NT2/D1 (cell line): ENCODE measurements around the gene ITPKA.

Source experiments
- DNase-seq: peaks from one replicate; pipeline ENCODE4 v3.0.0-alpha.2; 2011; ENCODE audit warnings: low read depth, low spot score
- H3K27me3 ChIP-seq: 2 replicates; pipeline ENCODE4 v1.6.0; 2011; ENCODE audit warnings: mild to moderate bottlenecking; ENCODE audit not compliant: insufficient read length, insufficient read depth
- H3K36me3 ChIP-seq: 2 replicates; pipeline ENCODE4 v1.6.1; 2011; ENCODE audit warnings: mild to moderate bottlenecking, low read length, mixed read lengths; ENCODE audit not compliant: insufficient read depth, insufficient read length
- H3K4me1 ChIP-seq: 2 replicates; pipeline ENCODE4 v1.5.1; 2011; ENCODE audit not compliant: insufficient read depth, insufficient read length
- H3K4me3 ChIP-seq: 2 replicates; pipeline ENCODE4 v1.5.1; 2011; ENCODE audit warnings: low read depth; ENCODE audit not compliant: insufficient read length
- H3K9ac ChIP-seq: 2 replicates; pipeline ENCODE4 v1.6.0; 2011; ENCODE audit warnings: low read depth; ENCODE audit not compliant: insufficient read length
- H3K9me3 ChIP-seq: 2 replicates; pipeline ENCODE4 v1.5.1; 2011; ENCODE audit warnings: mild to moderate bottlenecking, low read length; ENCODE audit not compliant: insufficient read depth
- SUZ12 ChIP-seq: IDR thresholded peaks from 2 replicates; pipeline ENCODE4 v1.6.1; 2011; ENCODE audit not compliant: insufficient read length, insufficient read depth; ENCODE audit errors: extremely low read depth
- YY1 ChIP-seq: IDR thresholded peaks from 2 replicates; pipeline ENCODE4 v1.6.1; 2011; ENCODE audit not compliant: insufficient read length, insufficient read depth
- ZNF274 ChIP-seq: IDR thresholded peaks from 2 replicates; pipeline ENCODE4 v1.6.1; 2011; ENCODE audit warnings: mild to moderate bottlenecking, low read depth, low read length

The ITPKA gene

DNA sequence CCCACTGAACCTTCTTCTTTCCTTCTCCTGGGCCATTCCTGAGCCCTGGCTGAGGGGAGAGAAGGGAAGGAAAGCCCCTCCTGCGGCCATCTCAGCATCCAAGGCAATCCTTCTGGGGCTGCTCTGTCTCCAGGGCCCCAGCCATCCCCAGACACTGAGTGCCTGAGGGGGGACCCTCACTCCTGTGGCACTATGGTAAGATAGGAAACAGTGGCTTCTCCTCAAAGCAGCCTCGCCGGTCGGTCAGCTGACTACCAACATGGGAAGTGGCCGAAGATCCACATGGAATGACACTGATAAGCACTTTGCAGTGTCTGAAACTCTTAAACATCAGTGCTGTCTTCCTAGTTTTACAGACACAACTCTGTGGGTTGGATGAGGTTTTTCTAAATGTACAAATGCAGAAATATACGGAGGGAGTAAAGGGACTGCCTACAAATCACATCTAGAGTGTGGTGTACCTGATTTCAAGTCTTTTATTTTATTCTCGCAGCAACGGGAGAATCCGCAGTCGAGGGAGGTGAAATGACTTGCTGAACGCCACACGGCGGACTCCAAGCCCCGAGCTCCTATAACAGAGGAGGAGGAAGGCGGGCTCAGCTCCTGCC is 973 bp upstream of the ITPKA start:
- Histone ChIP-seq H3K9ac (peak overlapping the region; percentile 80), H3K36me3 (no peaks in the 10 kb centered on the region), H3K4me3 (peak overlapping the region; percentile 42), H3K9me3 (no peaks in the 10 kb centered on the region), H3K27me3 (peaks cover 62% of the 10 kb centered on the region), H3K4me1 (peaks cover 7% of the 10 kb centered on the region)
- DNase-seq, result no peak
- TF ChIP-seq SUZ12, result no peak
- no peak for TF ChIP-seq ZNF274
- TF ChIP-seq YY1, result no peak

DNA sequence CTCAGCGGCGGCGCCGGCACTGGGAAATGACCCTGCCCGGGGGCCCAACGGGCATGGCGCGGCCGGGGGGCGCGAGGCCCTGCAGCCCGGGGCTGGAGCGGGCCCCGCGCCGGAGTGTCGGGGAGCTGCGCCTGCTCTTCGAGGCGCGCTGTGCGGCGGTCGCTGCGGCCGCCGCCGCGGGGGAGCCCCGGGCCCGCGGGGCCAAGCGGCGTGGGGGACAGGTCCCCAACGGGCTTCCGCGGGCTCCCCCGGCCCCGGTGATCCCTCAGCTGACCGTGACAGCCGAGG is 172 bp downstream of the ITPKA start:
- H3K9ac ChIP-seq, result peak overlapping the region; percentile 56
- TF ChIP-seq SUZ12 (no peak), YY1 (no peak), ZNF274 (no peak)
- H3K4me1 ChIP-seq, result peaks cover 7% of the 10 kb centered on the region
- H3K27me3 ChIP-seq, result peaks cover 73% of the 10 kb centered on the region
- no peaks in the 10 kb centered on the region for H3K36me3 ChIP-seq
- no peak for DNase-seq
- H3K9me3 ChIP-seq, result no peaks in the 10 kb centered on the region
- H3K4me3 ChIP-seq, result peak overlapping the region; percentile 42

DNA sequence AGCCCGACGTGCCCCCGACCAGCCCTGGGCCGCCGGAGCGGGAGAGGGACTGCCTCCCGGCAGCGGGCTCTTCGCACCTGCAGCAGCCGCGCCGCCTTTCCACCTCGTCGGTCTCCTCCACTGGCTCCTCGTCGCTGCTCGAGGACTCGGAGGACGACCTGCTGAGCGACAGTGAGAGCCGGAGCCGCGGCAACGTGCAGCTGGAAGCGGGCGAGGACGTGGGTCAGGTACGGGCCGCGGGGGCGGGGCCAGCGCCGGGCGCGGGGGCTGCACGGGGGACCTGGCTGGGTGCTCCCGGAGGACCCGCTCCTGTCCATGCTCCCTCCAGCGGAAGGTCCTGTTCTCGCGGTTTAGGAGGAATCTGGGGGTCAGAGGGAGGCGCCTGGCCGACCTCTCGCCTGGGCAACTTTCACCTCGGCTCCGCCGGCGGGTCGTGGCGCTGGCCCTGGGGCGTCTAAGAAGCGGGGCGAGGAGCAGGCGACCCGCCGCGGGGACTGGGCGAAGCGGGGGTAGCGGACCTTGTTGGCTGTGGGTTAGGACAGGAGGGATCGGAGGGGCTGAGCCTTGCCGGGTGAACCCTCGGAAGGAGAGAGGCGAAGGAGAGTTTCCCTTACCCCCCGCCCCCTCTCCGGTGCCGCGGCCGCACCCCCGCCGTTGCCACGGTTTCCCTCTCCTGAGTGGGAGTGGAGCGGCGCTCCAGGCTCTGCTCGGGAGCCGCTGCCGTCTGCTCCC is 682 bp downstream of the ITPKA start:
- TF ChIP-seq ZNF274, result no peak
- TF ChIP-seq YY1, result no peak
- TF ChIP-seq SUZ12, result no peak
- Histone ChIP-seq H3K36me3 (no peaks in the 10 kb centered on the region), H3K27me3 (peaks cover 78% of the 10 kb centered on the region), H3K4me1 (peaks cover 7% of the 10 kb centered on the region), H3K4me3 (peak overlapping the region; percentile 42), H3K9me3 (no peaks in the 10 kb centered on the region), H3K9ac (peak overlapping the region; percentile 70)
- no peak for DNase-seq

DNA sequence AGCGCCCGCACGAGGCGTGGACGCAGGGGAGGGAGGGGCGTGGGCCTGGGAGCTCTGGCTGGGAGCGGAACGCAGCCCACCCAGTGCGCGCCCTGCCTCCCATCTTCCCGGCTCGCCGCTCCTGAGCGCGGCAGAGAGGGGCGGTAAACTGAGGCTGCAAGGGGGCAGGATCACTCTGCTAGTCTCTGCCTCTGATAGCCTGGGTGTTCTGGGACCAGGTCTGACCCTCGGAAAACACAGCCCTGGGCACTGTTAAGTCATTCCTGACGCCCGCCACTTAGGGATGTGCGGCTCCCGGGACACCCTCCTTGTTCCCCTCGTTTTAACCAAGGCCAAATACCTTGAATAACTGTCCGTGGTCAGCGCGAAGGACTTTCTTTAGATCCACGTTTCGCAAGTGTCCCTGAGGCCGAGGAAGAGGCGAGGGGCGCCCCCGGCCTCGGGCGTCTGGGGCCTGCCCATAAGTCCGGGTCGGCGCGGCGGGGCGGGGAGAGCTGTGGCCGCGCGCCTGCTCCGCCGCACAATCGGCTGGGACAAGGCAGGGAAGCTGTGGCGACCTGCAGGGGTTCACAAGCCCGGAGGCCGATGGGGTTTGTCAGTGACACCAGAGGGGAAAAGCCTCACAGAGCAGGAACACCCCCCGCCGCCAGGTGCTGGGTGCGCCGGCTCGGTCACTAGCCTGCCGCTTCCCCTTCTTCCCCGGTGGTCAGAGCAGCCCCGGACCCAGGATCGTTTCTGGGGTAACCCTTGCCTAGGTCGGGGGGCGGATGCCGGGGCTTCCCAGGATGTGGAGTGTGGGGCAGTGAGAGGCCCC is 1.5 kb downstream of the ITPKA start:
- Histone ChIP-seq H3K27me3 (peaks cover 86% of the 10 kb centered on the region), H3K36me3 (no peaks in the 10 kb centered on the region), H3K4me3 (peak overlapping the region; percentile 32), H3K9me3 (no peaks in the 10 kb centered on the region), H3K9ac (peak overlapping the region; percentile 74), H3K4me1 (peaks cover 7% of the 10 kb centered on the region)
- TF ChIP-seq SUZ12 (no peak), ZNF274 (no peak), YY1 (no peak)
- no peak for DNase-seq

DNA sequence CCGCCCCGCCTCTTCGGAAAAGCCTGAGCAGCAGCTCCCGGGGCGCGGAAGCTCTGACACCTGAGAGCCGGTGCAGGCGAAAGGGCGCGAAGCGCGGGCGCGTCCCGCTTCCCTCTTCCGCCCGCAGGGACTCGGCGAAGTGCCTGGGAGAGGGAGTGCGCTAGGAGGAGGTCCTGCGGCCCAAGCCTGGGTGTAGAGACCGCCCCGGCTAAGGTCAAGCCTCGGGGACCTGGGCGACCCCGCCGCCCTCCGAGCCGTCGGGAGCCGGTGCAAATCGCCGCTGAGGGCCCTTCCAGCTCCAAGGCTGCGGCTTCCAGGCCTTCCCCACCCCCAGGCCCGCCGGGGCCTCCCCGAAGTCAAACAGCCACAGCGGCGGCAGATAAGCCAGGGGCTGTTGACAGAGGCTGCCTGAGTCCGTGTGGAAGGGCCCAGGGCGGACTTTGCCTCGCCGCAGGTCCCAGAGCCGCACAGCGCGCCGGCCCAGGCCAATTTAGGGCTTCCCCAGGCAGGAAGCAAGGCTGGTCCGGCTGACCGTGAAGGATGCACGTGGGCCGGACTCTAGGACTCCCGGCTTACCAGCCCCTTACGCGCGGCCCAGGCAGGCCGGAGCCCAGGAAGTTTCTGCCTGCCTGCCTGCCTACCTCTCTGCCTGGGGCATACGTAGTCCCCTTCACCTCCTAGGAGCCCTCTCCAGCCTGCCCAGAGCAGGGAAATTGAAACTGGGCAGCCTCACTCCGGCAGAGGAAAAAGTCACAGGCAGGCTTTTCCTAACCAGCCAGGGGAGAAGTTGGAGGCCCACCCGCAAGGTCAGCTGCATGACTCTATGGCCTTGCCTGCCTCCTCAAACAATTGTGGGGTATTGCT is 2.3 kb downstream of the ITPKA start:
- peak overlapping the region; percentile 32 for H3K4me3 ChIP-seq
- peak overlapping the region; percentile 74 for H3K9ac ChIP-seq
- no peak for DNase-seq
- H3K4me1 ChIP-seq, result peaks cover 7% of the 10 kb centered on the region
- no peak for TF ChIP-seq SUZ12
- TF ChIP-seq ZNF274, result no peak
- TF ChIP-seq YY1, result no peak
- peaks cover 94% of the 10 kb centered on the region for H3K27me3 ChIP-seq
- no peaks in the 10 kb centered on the region for H3K9me3 ChIP-seq
- no peaks in the 10 kb centered on the region for H3K36me3 ChIP-seq

DNA sequence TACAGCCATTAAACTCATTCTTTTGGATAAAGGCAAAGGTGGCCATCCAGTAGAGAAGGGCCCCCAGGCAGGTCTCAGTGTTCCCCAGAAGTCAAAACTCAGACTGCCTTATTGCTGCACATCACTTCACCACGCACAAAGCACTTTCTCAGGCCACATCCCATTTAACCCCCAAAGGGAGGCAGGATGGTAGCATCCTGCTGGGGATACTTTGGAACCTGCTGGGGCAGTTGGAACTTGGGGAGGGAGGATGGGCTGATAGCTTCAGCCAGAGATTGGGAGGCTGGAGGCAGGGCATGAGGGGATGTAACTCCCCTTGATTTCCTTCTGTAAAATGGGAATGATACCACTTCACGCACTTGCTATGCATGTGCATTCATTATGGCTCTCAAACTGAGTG is 5.0 kb downstream of the ITPKA start:
- no peak for TF ChIP-seq ZNF274
- no peak for TF ChIP-seq SUZ12
- no peak for TF ChIP-seq YY1
- H3K4me1 ChIP-seq, result peaks cover 4% of the 10 kb centered on the region
- H3K4me3 ChIP-seq, result no peak overlapping the region
- no peak overlapping the region for H3K9ac ChIP-seq
- no peak for DNase-seq
- no peaks in the 10 kb centered on the region for H3K36me3 ChIP-seq
- H3K9me3 ChIP-seq, result no peaks in the 10 kb centered on the region
- peaks cover 99% of the 10 kb centered on the region for H3K27me3 ChIP-seq
